GM23338 (cell line): Measurements from ENCODE around the gene KIAA1755. TPM values are rescaled to one million over a fixed set of nuclear protein-coding genes. Genes with fewer than 3 reads are reported as not detected.

Source experiments
- ATAC-seq: fragments of 200-7000 bp; cut with Tn5 transposase; 3 replicates; pipeline ENCODE4 v1.9.1; 2020
- DNase-seq: peaks from one replicate; pipeline ENCODE4 v3.0.0-alpha.2; 2015; ENCODE audit warnings: low spot score
- H2AFZ ChIP-seq: fragments of 200-600 bp; sonication (generic); 2 replicates; pipeline ENCODE4 v1.8.0; 2016; ENCODE audit warnings: antibody characterized with exemption, mild to moderate bottlenecking, moderate library complexity
- H3F3A ChIP-seq: fragments of 200-600 bp; sonication (generic); replicated peaks from 2 replicates; pipeline ENCODE4 v1.8.0; 2017; ENCODE audit warnings: antibody characterized with exemption, mixed run types, low read depth
- H3K27ac ChIP-seq: fragments of 200-600 bp; sonication (generic); 2 replicates; pipeline ENCODE4 v1.6.1; 2016; ENCODE audit warnings: low read depth
- H3K27me3 ChIP-seq: fragments of 200-600 bp; sonication (generic); 2 replicates; pipeline ENCODE4 v1.8.0; 2016; ENCODE audit warnings: mild to moderate bottlenecking, mixed run types, moderate library complexity; ENCODE audit not compliant: insufficient read depth
- H3K36me3 ChIP-seq: fragments of 200-600 bp; sonication (generic); 2 replicates; pipeline ENCODE4 v1.8.0; 2016; ENCODE audit warnings: mild to moderate bottlenecking; ENCODE audit not compliant: insufficient read depth
- H3K4me1 ChIP-seq: fragments of 200-600 bp; sonication (generic); 2 replicates; pipeline ENCODE4 v1.8.0; 2016; ENCODE audit warnings: mild to moderate bottlenecking, moderate library complexity; ENCODE audit not compliant: insufficient read depth
- H3K4me2 ChIP-seq: fragments of 200-600 bp; sonication (generic); 2 replicates; pipeline ENCODE4 v1.7.1; 2017; ENCODE audit warnings: mixed run types
- H3K4me3 ChIP-seq: fragments of 200-600 bp; sonication (generic); 2 replicates; pipeline ENCODE4 v1.6.1; 2016; ENCODE audit warnings: mixed run types
- H3K79me2 ChIP-seq: fragments of 200-600 bp; sonication (generic); replicated peaks from 2 replicates; pipeline ENCODE4 v1.8.0; 2017; ENCODE audit warnings: mild to moderate bottlenecking; ENCODE audit not compliant: insufficient read depth
- H3K9me2 ChIP-seq: fragments of 200-600 bp; sonication (generic); 2 replicates; pipeline ENCODE4 v1.8.0; 2017; ENCODE audit not compliant: insufficient read depth
- H4K20me1 ChIP-seq: fragments of 200-600 bp; sonication (generic); replicated peaks from 2 replicates; pipeline ENCODE4 v1.8.0; 2017; ENCODE audit warnings: mild to moderate bottlenecking; ENCODE audit not compliant: insufficient read depth
- H3K27ac Mint-ChIP-seq: 2 replicates; pipeline ENCODE4 v1.8.0; 2020; ENCODE audit warnings: inconsistent platforms, mild to moderate bottlenecking, moderate library complexity, mixed read lengths
- H3K27me3 Mint-ChIP-seq: 3 replicates; pipeline ENCODE4 v1.8.0; 2022; ENCODE audit warnings: low read depth, mild to moderate bottlenecking, moderate library complexity, mixed read lengths, inconsistent platforms; ENCODE audit not compliant: insufficient read depth, poor library complexity
- H3K36me3 Mint-ChIP-seq: 3 replicates; pipeline ENCODE4 v1.8.0; 2021; ENCODE audit warnings: low read depth, mild to moderate bottlenecking, inconsistent platforms, moderate library complexity, mixed read lengths
- H3K4me1 Mint-ChIP-seq: 3 replicates; pipeline ENCODE4 v1.8.0; 2020; ENCODE audit warnings: mild to moderate bottlenecking, inconsistent platforms, mixed read lengths
- H3K4me3 Mint-ChIP-seq: 3 replicates; pipeline ENCODE4 v1.8.0; 2021; ENCODE audit warnings: moderate library complexity, mild to moderate bottlenecking, inconsistent platforms, mixed read lengths
- H3K9me3 Mint-ChIP-seq: 3 replicates; pipeline ENCODE4 v1.8.0; 2020; ENCODE audit warnings: moderate library complexity, mild to moderate bottlenecking, inconsistent platforms, mixed read lengths
- CTCF ChIP-seq, 2 experiments: fragments of 200-600 bp in 1 of 2; sonication (generic) in 1 of 2; conservative IDR thresholded peaks; 2 replicates each; pipeline versions ENCODE4 v1.5.1 to v1.6.1; 2016 to 2017; ENCODE audit warnings: antibody characterized with exemption in 2 of 2, low read depth in 2 of 2, mild to moderate bottlenecking in 2 of 2, moderate library complexity in 1 of 2
- EZH2phosphoT487 ChIP-seq: fragments of 200-600 bp; sonication (generic); IDR thresholded peaks from one replicate; pipeline ENCODE4 v1.8.1; 2018; ENCODE audit warnings: antibody characterized with exemption; ENCODE audit not compliant: unreplicated experiment
- JUNB ChIP-seq: IDR thresholded peaks from one replicate; pipeline ENCODE4 v1.6.1; 2016; ENCODE audit warnings: antibody characterized with exemption; ENCODE audit not compliant: unreplicated experiment
- NANOG ChIP-seq: IDR thresholded peaks from 2 replicates; pipeline ENCODE4 v1.6.1; 2016; ENCODE audit warnings: antibody characterized with exemption, borderline replicate concordance
- POLR2AphosphoS5 ChIP-seq: IDR thresholded peaks from 2 replicates; pipeline ENCODE4 v1.6.1; 2016; ENCODE audit warnings: antibody characterized with exemption, low read depth
- STAT1 ChIP-seq: IDR thresholded peaks from one replicate; pipeline ENCODE4 v1.6.1; 2016; ENCODE audit warnings: antibody characterized with exemption; ENCODE audit not compliant: unreplicated experiment
- ZNF114 ChIP-seq: fragments of 250-450 bp; sonication (Bioruptor Pico); IDR thresholded peaks from 2 replicates; pipeline ENCODE4 v1.5.0; 2020; ENCODE audit warnings: mild to moderate bottlenecking, moderate library complexity
- ZNF331 ChIP-seq: fragments of 250-450 bp; sonication (Bioruptor Pico); IDR thresholded peaks from 2 replicates; pipeline ENCODE4 v1.5.0; 2020; ENCODE audit warnings: low read depth, mild to moderate bottlenecking, moderate library complexity
- polyA plus RNA-seq: library from polyadenylated mRNA; unstranded; fragments of >200 nt; fragmentation: Nextera tagmentation; extraction: Ambion mirVana; gene quantifications from 2 replicates; pipeline ENCODE4 v1.2.1, GENCODE V29; 2016
- total RNA-seq: library from RNA; depleted of rRNA; stranded (reverse); fragments of >200 nt; shearing (Covaris generic); gene quantifications from 2 replicates; pipeline ENCODE4 v1.2.3, GENCODE V29; 2014
- TF ChIP-seq, protein P1 (sequence below): IDR thresholded peaks from 2 replicates; pipeline ENCODE4 v1.6.1; 2016; ENCODE audit warnings: antibody characterized with exemption
- TF ChIP-seq, protein P2 (sequence below): IDR thresholded peaks from one replicate; pipeline ENCODE4 v1.6.1; 2018; ENCODE audit warnings: antibody characterized with exemption; ENCODE audit not compliant: unreplicated experiment

The KIAA1755 gene
- total and polyA plus RNA-seq, 2 experiments from 2014 or later = 0.28 TPM; not detected in 1

- TF ChIP-seq, protein P1, sequence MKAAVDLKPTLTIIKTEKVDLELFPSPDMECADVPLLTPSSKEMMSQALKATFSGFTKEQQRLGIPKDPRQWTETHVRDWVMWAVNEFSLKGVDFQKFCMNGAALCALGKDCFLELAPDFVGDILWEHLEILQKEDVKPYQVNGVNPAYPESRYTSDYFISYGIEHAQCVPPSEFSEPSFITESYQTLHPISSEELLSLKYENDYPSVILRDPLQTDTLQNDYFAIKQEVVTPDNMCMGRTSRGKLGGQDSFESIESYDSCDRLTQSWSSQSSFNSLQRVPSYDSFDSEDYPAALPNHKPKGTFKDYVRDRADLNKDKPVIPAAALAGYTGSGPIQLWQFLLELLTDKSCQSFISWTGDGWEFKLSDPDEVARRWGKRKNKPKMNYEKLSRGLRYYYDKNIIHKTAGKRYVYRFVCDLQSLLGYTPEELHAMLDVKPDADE = no peak
- TF ChIP-seq ZNF331 (CRISPR knock-in tag) = no peak
- TF ChIP-seq ZNF114 (CRISPR knock-in tag) = no peak
- TF ChIP-seq CTCF (conservative IDR thresholded peaks at IDR 0.05; ENCODE audit: low read depth in 2 of 2) = no peak
- no peak for TF ChIP-seq STAT1
- no peak for TF ChIP-seq EZH2phosphoT487
- no peak for TF ChIP-seq NANOG
Observed at GRCh38 chr20:38219006-38219950, 41.3 kb downstream of the KIAA1755 start (continued).

DNA sequence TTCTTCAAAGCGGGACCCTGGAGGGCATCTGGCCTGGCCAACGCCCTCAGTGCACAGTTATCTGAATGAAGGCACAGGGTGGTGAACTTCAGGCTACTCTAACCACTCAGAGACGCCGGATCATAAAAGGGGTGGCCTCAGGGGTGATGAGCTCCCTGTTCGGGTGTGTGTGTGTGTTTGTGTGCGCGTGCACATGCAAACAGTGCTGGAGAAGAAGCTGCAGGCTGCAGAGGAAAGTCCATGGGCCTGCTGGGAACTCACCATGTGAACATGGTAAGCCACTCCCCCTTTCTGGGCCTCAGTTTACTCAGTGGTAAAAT is 42.0 kb downstream of the KIAA1755 start:
- no peak for DNase-seq
- Mint-ChIP-seq H3K36me3 (no peaks in the 10 kb centered on the region), H3K4me3 (no peak overlapping the region), H3K27me3 (peaks cover 10% of the 10 kb centered on the region), H3K27ac (no peak overlapping the region), H3K4me1 (peaks cover 3% of the 10 kb centered on the region; the same call in 2 of the 3 replicates), H3K9me3 (no peaks in the 10 kb centered on the region)
- Histone ChIP-seq H4K20me1 (no peaks in the 10 kb centered on the region), H3K4me3 (no peak overlapping the region), H3K27me3 (no peaks in the 10 kb centered on the region), H2AFZ (no peak overlapping the region), H3K9me2 (no peaks in the 10 kb centered on the region), H3K4me1 (no peaks in the 10 kb centered on the region), H3K36me3 (no peaks in the 10 kb centered on the region), H3K4me2 (no peak overlapping the region), H3F3A (no peaks in the 10 kb centered on the region), H3K27ac (no peak overlapping the region), H3K79me2 (no peaks in the 10 kb centered on the region)
- no peak for ATAC-seq
- TF ChIP-seq NANOG (no peak), STAT1 (no peak), EZH2phosphoT487 (no peak), POLR2AphosphoS5 (no peak), JUNB (no peak), ZNF331 (CRISPR knock-in tag) (no peak), CTCF (conservative IDR thresholded peaks at IDR 0.05; ENCODE audit: low read depth in 2 of 2) (no peak)
- TF ChIP-seq, protein P2, sequence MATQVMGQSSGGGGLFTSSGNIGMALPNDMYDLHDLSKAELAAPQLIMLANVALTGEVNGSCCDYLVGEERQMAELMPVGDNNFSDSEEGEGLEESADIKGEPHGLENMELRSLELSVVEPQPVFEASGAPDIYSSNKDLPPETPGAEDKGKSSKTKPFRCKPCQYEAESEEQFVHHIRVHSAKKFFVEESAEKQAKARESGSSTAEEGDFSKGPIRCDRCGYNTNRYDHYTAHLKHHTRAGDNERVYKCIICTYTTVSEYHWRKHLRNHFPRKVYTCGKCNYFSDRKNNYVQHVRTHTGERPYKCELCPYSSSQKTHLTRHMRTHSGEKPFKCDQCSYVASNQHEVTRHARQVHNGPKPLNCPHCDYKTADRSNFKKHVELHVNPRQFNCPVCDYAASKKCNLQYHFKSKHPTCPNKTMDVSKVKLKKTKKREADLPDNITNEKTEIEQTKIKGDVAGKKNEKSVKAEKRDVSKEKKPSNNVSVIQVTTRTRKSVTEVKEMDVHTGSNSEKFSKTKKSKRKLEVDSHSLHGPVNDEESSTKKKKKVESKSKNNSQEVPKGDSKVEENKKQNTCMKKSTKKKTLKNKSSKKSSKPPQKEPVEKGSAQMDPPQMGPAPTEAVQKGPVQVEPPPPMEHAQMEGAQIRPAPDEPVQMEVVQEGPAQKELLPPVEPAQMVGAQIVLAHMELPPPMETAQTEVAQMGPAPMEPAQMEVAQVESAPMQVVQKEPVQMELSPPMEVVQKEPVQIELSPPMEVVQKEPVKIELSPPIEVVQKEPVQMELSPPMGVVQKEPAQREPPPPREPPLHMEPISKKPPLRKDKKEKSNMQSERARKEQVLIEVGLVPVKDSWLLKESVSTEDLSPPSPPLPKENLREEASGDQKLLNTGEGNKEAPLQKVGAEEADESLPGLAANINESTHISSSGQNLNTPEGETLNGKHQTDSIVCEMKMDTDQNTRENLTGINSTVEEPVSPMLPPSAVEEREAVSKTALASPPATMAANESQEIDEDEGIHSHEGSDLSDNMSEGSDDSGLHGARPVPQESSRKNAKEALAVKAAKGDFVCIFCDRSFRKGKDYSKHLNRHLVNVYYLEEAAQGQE = no peak
